HG02623 (cell line): ENCODE measurements around the gene KCNC1.

Source experiments
- ATAC-seq: cut with Tn5 transposase; IDR thresholded peaks from one replicate; pipeline ENCODE4 v1.9.1; 2021; ENCODE audit warnings: moderate library complexity; ENCODE audit not compliant: unreplicated experiment

The KCNC1 gene

DNA sequence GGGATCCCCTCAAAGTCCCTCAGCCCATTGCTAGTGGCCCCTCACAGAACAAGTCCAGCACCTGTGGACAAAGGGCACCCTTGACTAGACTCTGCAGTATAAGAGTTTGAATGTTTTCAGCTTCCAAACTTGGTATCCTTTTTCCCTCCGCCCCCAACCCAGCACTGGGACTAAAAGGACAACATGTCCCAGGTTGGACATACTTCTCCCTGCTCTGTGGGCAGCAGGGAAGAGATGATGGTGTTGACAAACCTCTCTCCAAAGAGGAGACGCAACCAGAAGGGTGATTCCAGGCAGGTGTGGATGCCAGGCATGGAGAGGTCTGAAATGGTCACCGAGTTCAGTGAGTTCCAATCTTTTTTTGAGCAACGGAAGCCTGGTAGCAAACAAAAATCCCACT is 19.7 kb upstream of the KCNC1 start:
- ATAC-seq, result no peak

DNA sequence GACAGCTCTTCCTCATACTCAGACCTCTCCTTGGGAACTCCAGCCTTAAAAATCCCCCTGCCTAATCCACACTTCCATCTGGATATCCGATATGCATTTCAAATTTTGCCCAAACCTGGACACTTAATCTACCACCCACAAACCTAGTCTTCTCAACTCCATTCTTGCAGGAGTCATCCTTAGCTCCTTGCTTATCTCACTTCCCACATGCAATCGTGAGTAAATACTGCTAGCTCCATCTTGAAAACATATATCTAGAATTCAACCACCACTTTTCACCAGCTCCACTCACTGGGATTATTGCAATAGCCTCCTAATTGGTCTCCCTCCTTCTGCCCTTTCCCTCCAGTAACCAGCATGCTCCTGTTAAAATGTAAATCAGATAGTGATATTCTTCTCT is 17.8 kb upstream of the KCNC1 start:
- ATAC-seq, result no peak

DNA sequence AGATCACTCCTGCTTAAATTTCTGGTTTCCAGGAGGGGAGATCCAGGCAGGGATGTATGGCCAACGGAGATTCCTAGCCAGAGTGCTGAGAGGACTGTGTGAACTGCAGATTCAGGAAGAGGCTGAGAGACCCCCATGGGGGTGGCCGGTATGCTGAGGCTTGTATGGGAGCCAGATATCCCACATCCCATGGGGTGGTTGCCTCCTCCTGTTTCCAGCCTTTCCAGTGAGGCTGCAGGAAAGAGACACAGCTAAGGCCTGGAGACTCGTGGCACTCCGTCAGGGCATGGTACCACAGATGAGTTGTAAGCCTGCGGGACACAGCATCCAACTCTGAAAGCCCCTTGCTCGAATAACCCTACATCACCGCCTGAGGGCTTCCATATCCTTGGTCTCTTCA is 16.6 kb upstream of the KCNC1 start:
- ATAC-seq, result no peak

DNA sequence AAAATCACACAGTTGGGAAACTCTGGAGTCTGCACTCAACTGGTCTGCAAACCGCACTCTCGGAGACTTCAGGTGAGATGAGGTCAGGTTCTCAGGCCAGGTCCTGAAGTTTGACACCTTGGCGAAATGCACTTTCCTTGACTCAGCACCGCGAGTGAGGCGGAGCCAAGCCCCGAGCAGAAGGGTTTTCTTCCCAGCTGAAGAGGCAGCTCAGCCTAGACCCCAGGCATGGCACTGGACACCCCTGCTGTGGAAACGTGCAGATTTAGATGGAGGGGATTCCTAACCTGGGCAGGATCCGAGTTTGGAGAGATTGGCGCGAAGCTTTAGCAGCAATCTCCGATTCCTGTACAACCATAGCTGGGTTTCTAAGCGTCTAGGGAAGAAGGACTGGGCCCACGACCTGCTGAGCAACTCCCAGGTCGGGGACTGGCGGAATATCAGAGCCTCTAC is 16.0 kb upstream of the KCNC1 start:
- ATAC-seq, result no peak

DNA sequence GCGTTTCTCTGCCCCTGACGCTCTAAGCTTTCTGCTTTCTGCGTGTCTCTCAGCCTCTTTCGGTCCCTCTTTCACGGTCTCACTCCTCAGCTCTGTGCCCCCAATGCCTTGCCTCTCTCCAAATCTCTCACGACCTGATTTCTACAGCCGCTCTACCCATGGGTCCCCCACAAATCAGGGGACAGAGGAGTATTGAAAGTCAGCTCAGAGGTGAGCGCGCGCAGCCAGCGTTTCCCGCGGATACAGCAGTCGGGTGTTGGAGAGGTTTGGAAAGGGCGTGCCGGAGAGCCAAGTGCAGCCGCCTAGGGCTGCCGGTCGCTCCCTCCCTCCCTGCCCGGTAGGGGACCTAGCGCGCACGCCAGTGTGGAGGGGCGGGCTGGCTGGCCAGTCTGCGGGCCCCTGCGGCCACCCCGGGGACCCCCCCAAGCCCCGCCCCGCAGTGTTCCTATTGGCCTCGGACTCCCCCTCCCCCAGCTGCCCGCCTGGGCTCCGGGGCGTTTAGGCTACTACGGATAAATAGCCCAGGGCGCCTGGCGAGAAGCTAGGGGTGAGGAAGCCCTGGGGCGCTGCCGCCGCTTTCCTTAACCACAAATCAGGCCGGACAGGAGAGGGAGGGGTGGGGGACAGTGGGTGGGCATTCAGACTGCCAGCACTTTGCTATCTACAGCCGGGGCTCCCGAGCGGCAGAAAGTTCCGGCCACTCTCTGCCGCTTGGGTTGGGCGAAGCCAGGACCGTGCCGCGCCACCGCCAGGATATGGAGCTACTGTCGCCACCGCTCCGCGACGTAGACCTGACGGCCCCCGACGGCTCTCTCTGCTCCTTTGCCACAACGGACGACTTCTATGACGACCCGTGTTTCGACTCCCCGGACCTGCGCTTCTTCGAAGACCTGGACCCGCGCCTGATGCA is 15.3 kb upstream of the KCNC1 start, which contains the start of gene MYOD1:
MYOD1 (plus strand) TSS at position 544 of the 910 bp plus-strand sequence; CDS start at position 756, 212 bp downstream.
- ATAC-seq, result no peak

DNA sequence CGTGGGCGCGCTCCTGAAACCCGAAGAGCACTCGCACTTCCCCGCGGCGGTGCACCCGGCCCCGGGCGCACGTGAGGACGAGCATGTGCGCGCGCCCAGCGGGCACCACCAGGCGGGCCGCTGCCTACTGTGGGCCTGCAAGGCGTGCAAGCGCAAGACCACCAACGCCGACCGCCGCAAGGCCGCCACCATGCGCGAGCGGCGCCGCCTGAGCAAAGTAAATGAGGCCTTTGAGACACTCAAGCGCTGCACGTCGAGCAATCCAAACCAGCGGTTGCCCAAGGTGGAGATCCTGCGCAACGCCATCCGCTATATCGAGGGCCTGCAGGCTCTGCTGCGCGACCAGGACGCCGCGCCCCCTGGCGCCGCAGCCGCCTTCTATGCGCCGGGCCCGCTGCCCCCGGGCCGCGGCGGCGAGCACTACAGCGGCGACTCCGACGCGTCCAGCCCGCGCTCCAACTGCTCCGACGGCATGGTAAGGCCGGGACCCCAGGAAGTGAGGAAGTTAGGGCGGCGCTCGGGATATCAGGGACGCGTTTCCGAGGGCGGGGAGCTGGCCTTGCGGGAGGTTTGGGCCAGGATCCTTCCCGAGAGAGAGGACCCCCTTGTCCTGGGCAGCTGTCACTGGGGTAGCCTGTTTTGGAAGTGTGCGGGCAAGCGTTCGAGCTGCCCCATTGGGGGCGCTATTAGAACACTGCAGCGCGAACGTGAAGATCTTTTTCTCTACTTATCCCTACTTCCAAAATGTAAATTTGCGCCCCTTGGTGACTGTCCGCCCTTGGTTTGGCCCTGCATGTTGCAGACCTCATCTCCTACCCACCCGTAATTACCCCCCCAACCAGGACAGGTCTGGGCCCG is 14.4 kb upstream of the KCNC1 start:
- ATAC-seq, result no peak

DNA sequence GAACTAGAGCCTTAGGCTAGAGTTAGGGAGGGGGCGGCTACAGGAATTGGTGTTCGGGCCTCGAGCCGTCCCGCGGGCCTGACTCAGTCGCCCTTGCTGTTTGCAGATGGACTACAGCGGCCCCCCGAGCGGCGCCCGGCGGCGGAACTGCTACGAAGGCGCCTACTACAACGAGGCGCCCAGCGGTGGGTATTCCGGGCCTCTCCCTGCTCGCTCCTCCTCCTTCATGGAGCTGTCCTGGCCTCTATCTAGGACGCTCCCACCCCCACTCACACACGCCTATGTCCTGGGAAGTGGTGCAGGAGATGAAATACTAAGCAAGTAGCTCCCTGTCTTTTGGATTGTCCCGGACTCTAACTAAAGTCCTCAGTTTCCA is 13.8 kb upstream of the KCNC1 start:
- ATAC-seq, result no peak

DNA sequence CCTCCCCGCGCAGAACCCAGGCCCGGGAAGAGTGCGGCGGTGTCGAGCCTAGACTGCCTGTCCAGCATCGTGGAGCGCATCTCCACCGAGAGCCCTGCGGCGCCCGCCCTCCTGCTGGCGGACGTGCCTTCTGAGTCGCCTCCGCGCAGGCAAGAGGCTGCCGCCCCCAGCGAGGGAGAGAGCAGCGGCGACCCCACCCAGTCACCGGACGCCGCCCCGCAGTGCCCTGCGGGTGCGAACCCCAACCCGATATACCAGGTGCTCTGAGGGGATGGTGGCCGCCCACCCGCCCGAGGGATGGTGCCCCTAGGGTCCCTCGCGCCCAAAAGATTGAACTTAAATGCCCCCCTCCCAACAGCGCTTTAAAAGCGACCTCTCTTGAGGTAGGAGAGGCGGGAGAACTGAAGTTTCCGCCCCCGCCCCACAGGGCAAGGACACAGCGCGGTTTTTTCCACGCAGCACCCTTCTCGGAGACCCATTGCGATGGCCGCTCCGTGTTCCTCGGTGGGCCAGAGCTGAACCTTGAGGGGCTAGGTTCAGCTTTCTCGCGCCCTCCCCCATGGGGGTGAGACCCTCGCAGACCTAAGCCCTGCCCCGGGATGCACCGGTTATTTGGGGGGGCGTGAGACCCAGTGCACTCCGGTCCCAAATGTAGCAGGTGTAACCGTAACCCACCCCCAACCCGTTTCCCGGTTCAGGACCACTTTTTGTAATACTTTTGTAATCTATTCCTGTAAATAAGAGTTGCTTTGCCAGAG is 13.2 kb upstream of the KCNC1 start:
- no peak for ATAC-seq

DNA sequence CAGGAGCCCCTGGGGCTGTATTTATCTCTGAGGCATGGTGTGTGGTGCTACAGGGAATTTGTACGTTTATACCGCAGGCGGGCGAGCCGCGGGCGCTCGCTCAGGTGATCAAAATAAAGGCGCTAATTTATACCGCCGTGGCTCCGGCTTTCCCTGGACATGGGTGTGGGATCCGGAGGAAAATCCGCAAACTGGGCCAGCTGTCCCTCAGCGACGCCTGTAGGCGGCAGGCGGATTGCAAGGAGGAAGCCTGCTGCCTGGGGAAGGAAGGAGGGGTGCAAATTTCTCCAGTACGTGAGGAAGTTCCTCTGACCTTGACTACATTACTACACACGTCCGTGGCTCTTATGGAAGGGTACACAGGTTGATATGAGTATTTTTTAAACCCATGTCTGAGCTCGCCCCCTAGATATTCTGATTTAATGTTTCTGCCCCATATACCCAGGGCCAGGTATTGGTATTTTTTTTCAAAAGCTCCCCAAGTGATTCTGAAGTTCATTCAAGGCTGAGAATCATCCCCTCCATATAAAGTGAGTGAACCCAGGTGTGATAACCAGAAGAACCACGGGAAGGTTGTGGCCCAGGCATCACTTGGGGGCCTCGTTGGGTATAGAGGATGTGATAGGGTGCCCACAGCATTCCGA is 12.5 kb upstream of the KCNC1 start:
- no peak for ATAC-seq

DNA sequence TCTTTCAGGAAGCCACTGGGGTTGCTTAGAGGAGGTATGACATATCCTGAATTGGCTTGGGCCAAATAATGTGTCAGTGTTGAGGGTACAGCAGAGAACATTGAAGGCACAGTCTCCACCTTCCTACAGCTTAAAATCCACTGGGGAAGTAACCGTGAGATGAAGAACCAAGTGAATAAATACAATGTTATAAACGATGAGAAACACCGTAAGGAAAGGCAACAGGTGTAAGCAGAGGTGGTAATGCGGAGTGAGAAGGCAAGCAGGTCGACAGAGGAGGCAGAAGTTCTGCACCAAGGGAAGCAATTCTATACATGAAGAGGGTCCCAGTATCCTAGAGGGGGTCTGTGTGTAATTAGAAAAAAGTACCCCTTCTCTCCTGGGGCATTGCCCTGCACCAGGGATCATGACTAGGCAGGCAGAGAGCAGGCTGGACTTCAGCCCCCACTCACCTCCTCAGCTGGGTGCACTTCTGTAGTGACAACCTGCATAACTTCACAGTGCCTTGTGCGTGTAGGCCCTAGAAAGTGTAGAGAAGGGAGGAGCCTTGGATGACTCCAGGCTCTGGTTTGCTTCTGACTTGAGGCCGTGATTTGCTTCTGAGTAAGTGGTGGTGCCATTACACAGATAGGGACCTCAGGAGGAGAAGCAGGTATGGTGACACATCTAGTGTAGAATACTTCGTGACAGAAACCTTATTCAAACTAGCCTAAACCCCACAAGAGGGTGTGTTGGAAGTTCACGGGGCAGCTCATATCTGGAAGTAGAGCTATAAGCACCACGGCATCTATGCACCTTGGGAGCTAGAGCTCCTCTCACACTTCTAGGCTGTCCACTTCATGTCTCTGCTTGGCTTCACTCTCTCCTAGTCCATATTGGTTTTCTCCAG is 10.3 kb upstream of the KCNC1 start:
- no peak for ATAC-seq

DNA sequence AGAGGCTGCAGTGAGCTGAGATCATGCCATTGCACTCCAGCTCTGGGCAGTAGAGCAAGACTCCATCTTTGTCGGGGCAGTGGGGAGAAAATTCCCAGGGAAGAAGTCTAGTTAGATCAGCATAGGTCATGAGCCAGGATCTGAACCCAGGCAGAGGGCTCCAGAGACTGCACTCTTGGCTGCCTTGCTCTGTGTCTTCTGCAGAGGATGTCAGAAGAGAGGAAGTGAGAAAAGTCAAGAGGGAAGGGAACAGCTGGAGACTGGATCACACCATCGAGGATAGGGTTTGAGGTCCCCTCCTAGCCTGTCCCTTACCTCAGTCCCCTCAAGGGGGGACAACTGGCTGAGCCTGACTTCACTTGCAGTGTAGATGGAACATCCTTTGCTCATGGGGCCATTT is 9.4 kb upstream of the KCNC1 start:
- no peak for ATAC-seq

DNA sequence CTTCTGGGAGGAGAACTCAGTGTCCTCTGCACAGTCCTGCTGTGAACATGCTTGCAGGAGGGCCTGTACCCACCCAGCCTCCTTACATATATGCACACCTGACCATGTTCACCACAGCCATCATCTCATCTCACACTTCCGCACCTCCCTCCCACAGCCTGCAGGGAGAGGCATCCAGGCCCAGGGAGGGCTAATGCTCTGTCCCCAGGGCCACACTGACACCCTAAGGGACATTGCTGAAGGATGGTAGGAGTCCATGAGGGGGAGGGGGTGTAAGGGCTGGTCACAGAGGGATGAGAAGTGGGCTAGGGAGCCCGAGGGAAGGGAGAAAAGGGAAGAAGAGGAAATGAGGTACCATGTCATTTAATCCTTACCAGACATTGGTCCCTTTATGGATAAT is 4.4 kb upstream of the KCNC1 start:
- ATAC-seq, result no peak

DNA sequence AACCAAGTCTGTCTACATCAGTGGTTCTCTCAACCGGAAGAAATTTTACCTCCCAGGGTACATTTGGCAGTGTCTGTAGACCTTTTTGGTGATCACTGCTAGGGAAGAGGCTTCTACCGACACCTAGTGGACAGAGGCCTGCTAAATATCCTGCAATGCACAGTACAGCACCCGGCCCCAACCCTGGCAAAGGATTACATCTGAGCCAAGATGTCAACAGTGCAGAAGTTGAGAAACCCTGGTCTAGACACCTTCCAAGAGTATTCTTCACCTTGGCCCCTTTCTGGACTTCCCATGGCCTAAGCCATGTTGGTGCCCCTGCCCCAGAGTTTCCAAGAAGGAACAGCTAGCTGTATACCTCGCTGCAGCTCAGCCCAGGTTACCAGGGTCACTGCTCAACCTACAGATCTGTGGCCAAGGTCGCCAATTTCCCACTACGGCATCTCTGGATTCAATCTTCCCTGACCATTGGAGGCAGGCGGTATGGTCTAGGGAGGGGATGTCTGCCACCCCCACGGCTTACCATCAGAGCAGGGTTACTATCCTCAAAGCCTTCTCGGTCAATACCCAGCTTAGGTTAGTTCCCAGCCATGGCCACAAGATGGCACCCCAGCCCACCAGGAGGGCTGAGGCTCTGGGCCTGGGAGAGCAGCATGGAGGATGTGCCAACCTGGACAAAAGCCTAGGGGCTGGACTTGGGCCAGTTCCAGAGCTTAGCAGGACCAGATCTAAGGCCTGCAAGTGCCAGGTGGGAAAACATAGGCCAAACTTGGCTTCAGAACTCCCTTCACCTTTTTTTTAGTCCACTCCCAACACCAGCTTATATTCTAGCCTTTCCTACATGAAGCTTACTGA is 3.7 kb upstream of the KCNC1 start:
- ATAC-seq, result no peak

DNA sequence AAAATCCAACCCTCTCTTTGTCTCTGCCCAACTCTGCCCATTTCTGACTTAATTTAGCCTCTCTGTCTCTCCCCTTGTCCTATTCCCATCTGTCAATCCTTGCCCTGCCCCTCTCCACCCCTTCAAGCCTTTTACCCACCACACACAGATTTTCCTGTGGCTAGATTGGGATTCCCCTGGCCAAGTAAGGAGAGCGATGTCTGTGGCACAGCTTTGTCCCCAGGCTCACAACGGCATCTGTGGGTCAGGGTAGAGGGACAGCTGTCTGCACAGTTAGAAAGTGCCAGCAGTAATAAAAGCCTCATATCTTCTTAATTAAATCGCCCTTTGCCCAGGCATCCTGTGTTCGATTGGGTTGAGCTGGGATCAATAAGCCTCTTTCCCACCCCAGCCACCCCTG is 1.3 kb upstream of the KCNC1 start:
- no peak for ATAC-seq

DNA sequence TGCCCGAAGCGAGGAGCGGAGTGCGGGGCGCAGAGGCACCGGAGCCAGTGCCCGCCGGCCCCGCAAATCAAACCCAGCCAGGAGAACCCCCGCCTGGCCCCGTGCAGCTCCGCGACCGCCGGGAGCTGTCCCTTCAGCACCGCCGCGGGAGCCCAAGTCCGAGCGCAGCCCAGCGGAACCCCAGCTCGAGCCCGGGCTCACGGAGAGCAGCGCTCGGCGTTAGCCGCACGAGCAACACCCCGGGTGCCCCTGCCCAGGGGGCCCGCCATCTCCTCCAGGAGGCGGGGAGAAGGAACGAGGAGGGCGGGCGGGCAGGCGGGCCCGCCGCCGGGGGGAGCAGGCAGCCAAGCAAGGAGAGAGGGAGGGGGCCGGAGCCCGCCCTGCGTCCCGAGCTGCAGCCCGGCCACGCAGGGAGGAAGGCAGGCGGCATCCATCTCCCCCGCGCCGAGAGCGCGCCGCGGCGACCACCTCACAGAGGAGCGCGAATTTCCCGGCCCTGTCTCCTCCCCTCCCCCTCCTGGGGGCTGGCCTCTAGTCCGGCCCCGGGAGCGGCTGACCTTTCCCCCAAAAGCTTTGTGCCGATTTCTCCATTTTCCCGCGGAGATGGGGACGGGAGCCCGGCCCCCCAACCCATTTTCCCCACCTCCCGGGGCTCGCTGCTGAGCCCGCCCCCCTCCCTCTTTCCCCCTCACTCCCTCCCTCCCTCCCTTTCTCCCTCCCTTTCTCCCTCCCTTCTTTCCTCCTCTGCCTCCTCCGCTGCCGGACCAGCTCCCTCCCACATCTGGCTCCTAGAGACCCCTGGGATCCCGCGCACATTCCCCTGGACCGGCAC is 621 bp downstream of the KCNC1 start:
- no peak for ATAC-seq

DNA sequence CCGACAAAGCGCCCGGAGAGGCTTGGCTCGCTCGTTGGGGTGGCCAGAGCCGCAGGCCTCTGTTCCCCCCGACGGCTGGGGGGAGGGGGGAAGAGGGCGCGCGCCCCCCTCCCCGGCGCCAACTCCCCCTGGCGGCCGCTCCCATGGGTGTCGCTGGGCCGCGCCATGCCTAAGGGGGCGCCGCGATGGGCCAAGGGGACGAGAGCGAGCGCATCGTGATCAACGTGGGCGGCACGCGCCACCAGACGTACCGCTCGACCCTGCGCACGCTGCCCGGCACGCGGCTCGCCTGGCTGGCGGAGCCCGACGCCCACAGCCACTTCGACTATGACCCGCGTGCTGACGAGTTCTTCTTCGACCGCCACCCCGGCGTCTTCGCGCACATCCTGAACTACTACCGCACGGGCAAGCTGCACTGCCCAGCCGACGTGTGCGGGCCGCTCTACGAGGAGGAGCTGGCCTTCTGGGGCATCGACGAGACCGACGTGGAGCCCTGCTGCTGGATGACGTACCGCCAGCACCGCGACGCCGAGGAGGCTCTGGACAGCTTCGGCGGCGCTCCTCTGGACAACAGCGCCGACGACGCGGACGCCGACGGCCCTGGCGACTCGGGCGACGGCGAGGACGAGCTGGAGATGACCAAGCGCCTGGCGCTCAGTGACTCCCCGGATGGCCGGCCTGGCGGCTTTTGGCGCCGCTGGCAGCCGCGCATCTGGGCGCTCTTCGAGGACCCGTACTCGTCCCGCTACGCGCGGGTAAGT is 1.4 kb downstream of the KCNC1 start:
- no peak for ATAC-seq

DNA sequence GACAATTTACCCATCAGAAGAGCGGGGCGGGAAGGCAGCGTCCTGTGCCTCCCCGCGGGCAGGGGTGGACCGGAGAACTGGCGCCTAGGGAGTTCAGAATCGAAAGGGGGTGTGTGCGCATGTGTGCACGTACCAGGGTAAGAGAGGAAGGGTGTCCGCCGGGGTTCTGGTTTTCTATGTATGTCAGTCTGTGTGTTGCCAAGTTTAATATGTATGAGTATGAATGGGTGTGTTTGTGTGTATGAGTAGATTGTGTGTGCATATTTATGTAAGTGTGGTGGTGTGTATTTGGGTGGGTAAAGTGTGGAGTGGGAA is 2.0 kb downstream of the KCNC1 start:
- no peak for ATAC-seq
